Psoas muscle (tissue), 8 donors: ENCODE measurements around the gene MRNIP. TPM values are rescaled to one million over a fixed set of nuclear protein-coding genes. Genes with fewer than 3 reads are reported as not detected.

Experiments used
- ATAC-seq, 4 donors: fragments of 200-7000 bp; cut with Tn5 transposase; one replicate each; pipeline ENCODE4 v1.9.1; 2020; ENCODE audit warnings: moderate library complexity in 3 of 4, mild to moderate bottlenecking in 2 of 4
- DNase-seq, 2 donors: peaks; one replicate each; pipeline ENCODE4 v3.0.0-alpha.2; 2020
- H3K27ac ChIP-seq: fragments of 200-600 bp; one replicate; pipeline ENCODE4 v1.8.0; 2022
- H3K27me3 ChIP-seq, 3 donors: fragments of 200-600 bp in 1 of 3; one replicate each; pipeline versions ENCODE4 v1.6.1 to v1.8.0; 2013 to 2022; ENCODE audit warnings: low read length in 2 of 3, mild to moderate bottlenecking in 2 of 3, moderate library complexity in 1 of 3; ENCODE audit not compliant: insufficient read depth in 3 of 3
- H3K36me3 ChIP-seq, 2 donors: fragments of 200-600 bp in 1 of 2; one replicate each; pipeline versions ENCODE4 v1.6.1 to v1.8.0; 2013 to 2022; ENCODE audit warnings: low read depth in 1 of 2, mild to moderate bottlenecking in 1 of 2, moderate library complexity in 1 of 2; ENCODE audit not compliant: insufficient read depth in 1 of 2
- H3K4me1 ChIP-seq: fragments of 200-600 bp; one replicate; pipeline ENCODE4 v1.8.0; 2022
- H3K4me3 ChIP-seq: fragments of 200-600 bp; one replicate; pipeline ENCODE4 v1.8.0; 2022; ENCODE audit warnings: mild to moderate bottlenecking
- H3K9me3 ChIP-seq: fragments of 200-600 bp; one replicate; pipeline ENCODE4 v1.8.0; 2022
- CTCF ChIP-seq: fragments of 200-600 bp; IDR thresholded peaks from one replicate; pipeline ENCODE4 v1.8.0; 2022; ENCODE audit warnings: antibody characterized with exemption
- WGBS, 3 donors: extraction: QIAGEN DNeasy Blood & Tissue Kit; methylation state at CpG; one replicate each; pipeline versions ENCODE4 v1.1.6 to v1.1.7; 2013; 5-methylcytosine and 5-hydroxymethylcytosine counted together
- intact Hi-C, 2 donors: fragments of 100-400 bp; cut with DNase I; formaldehyde crosslinking; loops; one replicate each; pipeline versions ENCODE4 v1.11.0 to v1.14.2; 2022
- long read RNA-seq, 2 donors: library from polyadenylated mRNA; unstranded; transcript quantifications; one replicate each; pipeline ENCODE4 v2.0.0, GENCODE V29; 2021
- polyA plus RNA-seq, 3 donors: library from polyadenylated mRNA; stranded (reverse); fragments of 200-250 nt; gene quantifications; one replicate each; pipeline ENCODE4 v1.2.3, GENCODE V29; 2013
- total RNA-seq, 4 donors: library from RNA; stranded (reverse); fragmentation: NEBNext Ultra II Directional in 2 of 4; extraction: Animal tissue kit (Norgen Biotek cat#: 25700) in 2 of 4; gene quantifications; one replicate each; pipeline versions ENCODE4 v1.2.1 to v1.2.4, GENCODE V29; 2021 to 2023
- donor health status: healthy with polysubstance abuse.
- donor health status: DM: no; HTN: no; CAD: no; lungs with moderate emphysema.
- donor health status: Bipolar disorder and iron deficiency.
- donor health status: healthy.
- donor health status: DM: yes; HTN: yes; CAD: no.
- donor health status: DM: no; HTN: no; CAD: no.
- donor health status: DM: no; HTN: no; CAD: no.
- donor health status: DM: yes; HTN: yes; CAD: no.

Gene MRNIP, protein sequence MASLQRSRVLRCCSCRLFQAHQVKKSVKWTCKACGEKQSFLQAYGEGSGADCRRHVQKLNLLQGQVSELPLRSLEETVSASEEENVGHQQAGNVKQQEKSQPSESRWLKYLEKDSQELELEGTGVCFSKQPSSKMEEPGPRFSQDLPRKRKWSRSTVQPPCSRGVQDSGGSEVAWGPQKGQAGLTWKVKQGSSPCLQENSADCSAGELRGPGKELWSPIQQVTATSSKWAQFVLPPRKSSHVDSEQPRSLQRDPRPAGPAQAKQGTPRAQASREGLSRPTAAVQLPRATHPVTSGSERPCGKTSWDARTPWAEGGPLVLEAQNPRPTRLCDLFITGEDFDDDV
- total RNA-seq (1 to 10 TPM; 2.1 to 7.9 (median 5.1) TPM), polyA plus RNA-seq (10 to 100 TPM; 20.4 to 30.4 (median 25.0) TPM)
- long read RNA-seq, donor 1, partial matches to known transcripts = 1 of 3 reads
- long read RNA-seq, donor 1, other reads (novel, unspliced or antisense) = 0 of 3 reads
- long read RNA-seq, donor 2, partial matches to known transcripts = 1 of 12 reads
- long read RNA-seq, donor 2, other reads (novel, unspliced or antisense) = 8 of 12 reads

DNA sequence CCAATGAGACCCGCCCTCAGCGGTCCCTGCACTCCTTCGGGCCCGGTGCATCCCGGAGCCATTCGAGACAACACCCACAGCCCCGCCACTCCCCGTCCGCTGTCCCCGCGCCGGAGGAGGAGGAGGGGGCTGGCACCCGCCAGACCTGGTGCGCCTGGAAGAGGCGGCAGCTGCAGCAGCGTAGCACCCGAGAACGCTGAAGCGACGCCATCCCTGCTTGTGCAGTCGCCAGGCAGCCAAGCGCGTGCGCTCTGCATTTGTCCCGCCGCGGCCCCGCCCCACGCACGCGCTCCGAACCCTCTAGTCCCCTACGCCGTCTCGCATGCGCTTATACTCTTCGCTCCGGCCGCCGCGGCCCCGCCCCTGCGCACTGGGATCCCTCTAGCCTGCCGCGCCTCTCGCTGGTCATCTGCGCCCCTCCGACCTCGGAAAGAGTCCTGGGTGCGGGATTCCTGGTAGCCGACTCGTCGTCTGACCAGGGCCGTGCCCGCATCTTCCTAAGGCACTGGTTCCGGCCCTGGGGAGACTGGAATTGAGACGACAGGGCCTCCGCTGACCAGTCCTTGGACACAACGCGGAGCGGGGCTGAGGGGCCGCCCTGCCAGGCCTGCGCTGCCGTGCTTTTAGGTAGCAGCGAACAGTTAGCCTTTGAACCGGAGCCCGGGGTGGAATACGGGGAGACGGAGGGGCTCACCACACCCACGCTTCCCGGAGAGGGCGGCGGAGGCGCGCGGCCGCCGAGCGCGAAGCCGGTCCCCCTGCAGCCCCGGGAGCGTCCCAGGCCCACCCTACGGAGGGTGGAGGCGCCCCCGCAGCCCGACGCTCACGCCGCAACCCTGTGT, at the start of gene MRNIP:
Gene MRNIP (minus strand): TSS at position 232 of the 842 bp plus-strand sequence. CDS start 21 bp downstream, at position 211.
- Histone ChIP-seq H3K9me3 (no peaks in the 10 kb centered on the region), H3K27ac (peak within 1 kb of the TSS; percentile 88), H3K27me3 (no peaks in the 10 kb centered on the region), H3K4me1 (peaks cover 19% of the 10 kb centered on the region), H3K4me3 (peak within 1 kb of the TSS; percentile 82), H3K36me3 (peaks cover 12 to 32% of the 10 kb centered on the region in 2 donors)
- DNase-seq = peak; percentile 98 to 99
- ATAC-seq = peak; percentile 97 to 98 (median 98)
- intact Hi-C loops = loop anchor here (2.0 to 5.0 kb wide), 2 partner anchors 56 to 57 kb away; no protein-coding TSS in a partner anchor
- WGBS, 3 donors = 0 to 1% (median 0%) methylated on average over 74 to 90 of the region's 90 CpGs
- TF ChIP-seq CTCF = no peak

GRCh38 chr5:179907556-179908324, 49.1 kb upstream of the MRNIP start, which contains the start of gene TBC1D9B:
TBC1D9B (minus strand) TSS chr5:179907897; CDS start chr5:179907821, 76 bp downstream.
- DNase-seq (peak; percentile 78 to 85), ATAC-seq (peak; percentile 77 to 87 (median 86))
- Histone ChIP-seq H3K9me3 (no peaks in the 10 kb centered on the region), H3K27me3 (no peaks in the 10 kb centered on the region), H3K27ac (peak within 1 kb of the TSS; percentile 74), H3K4me1 (peaks cover 18% of the 10 kb centered on the region), H3K4me3 (peak within 1 kb of the TSS; percentile 73), H3K36me3 (peaks cover 0 to 30% of the 10 kb centered on the region in 2 donors)
- 1% methylated on average over 36 to 104 of the region's 105 CpGs for WGBS, 3 donors
- peak; percentile 81 for TF ChIP-seq CTCF
- intact Hi-C loops = loop anchor here (5.0 to 10.0 kb wide), 6 partner anchors 35 to 165 kb away; partner anchors contain the start of genes MGAT4B (in 1 of the 2) and RNF130 (in 1 of the 2)

GRCh38 chr5:179906795-179907555, 48.4 kb upstream of the MRNIP start:
- H3K9me3 ChIP-seq = no peaks in the 10 kb centered on the region
- peaks cover 0 to 37% of the 10 kb centered on the region in 2 donors for H3K36me3 ChIP-seq
- DNase-seq = peak; percentile 34 to 74
- no peak for TF ChIP-seq CTCF
- H3K4me1 ChIP-seq = peaks cover 16% of the 10 kb centered on the region
- intact Hi-C loops = loop anchor here (5.0 to 10.0 kb wide), 6 partner anchors 35 to 165 kb away; partner anchors contain the start of genes MGAT4B (in 1 of the 2) and RNF130 (in 1 of the 2)
- no peaks in the 10 kb centered on the region for H3K27me3 ChIP-seq
- peak overlapping the region; percentile 56 for H3K27ac ChIP-seq
- peak overlapping the region; percentile 73 for H3K4me3 ChIP-seq
- WGBS, 3 donors = 6 to 12% (median 9%) methylated on average over 28 to 50 of the region's 50 CpGs
- peak; percentile 11 to 67 (median 42) for ATAC-seq
